HepG2 (cell line): ENCODE measurements around the gene CKAP2. TPM values are rescaled to one million over a fixed set of nuclear protein-coding genes. Genes with fewer than 3 reads are reported as not detected.

Experiments
- BCLAF1 ChIP-seq: fragments of 450-650 bp; IDR thresholded peaks from 2 replicates; pipeline ENCODE4 v1.6.1; 2017; ENCODE audit warnings: mild to moderate bottlenecking
- GLMP ChIP-seq: sonication (generic); formaldehyde crosslinking; IDR thresholded peaks from 2 replicates; pipeline ENCODE4 v1.9.0; 2021; ENCODE audit warnings: missing genetic modification reagents, mild to moderate bottlenecking, borderline replicate concordance
- KAT7 ChIP-seq: IDR thresholded peaks from 2 replicates; pipeline ENCODE4 v1.6.1; 2018; ENCODE audit warnings: borderline replicate concordance, missing compliant biosample characterization
- NFAT5 ChIP-seq: sonication (generic); formaldehyde crosslinking; IDR thresholded peaks from 2 replicates; pipeline ENCODE4 v1.4.0; 2020; ENCODE audit warnings: missing genetic modification reagents
- ONECUT2 ChIP-seq: sonication (generic); formaldehyde crosslinking; IDR thresholded peaks from 2 replicates; pipeline ENCODE4 v1.4.0; 2020; ENCODE audit warnings: missing genetic modification reagents
- ZBTB2 ChIP-seq: sonication (generic); formaldehyde crosslinking; IDR thresholded peaks from 2 replicates; pipeline ENCODE4 v1.8.0; 2022; ENCODE audit warnings: low read depth, missing genetic modification reagents
- ZBTB39 ChIP-seq: sonication (generic); formaldehyde crosslinking; IDR thresholded peaks from 2 replicates; pipeline ENCODE4 v1.5.0; 2020; ENCODE audit warnings: missing genetic modification reagents
- ZHX1 ChIP-seq: sonication (generic); formaldehyde crosslinking; IDR thresholded peaks from 2 replicates; pipeline ENCODE4 v1.8.1; 2022; ENCODE audit warnings: low read depth, mild to moderate bottlenecking, missing genetic modification reagents
- ZNF274 ChIP-seq: sonication (generic); formaldehyde crosslinking; IDR thresholded peaks from 2 replicates; pipeline ENCODE4 v1.5.1; 2020; ENCODE audit warnings: mild to moderate bottlenecking, missing genetic modification reagents
- ZNF530 ChIP-seq: sonication (generic); formaldehyde crosslinking; IDR thresholded peaks from 2 replicates; pipeline ENCODE4 v1.5.0; 2020; ENCODE audit warnings: low read depth, mild to moderate bottlenecking, missing genetic modification reagents
- ZNF616 ChIP-seq: sonication (generic); formaldehyde crosslinking; IDR thresholded peaks from 2 replicates; pipeline ENCODE4 v1.5.0; 2020; ENCODE audit warnings: low read depth, mild to moderate bottlenecking, missing genetic modification reagents
- ZNF839 ChIP-seq: sonication (generic); formaldehyde crosslinking; IDR thresholded peaks from 2 replicates; pipeline ENCODE4 v1.4.0; 2020; ENCODE audit warnings: missing genetic modification reagents, mild to moderate bottlenecking, borderline replicate concordance
- polyA plus RNA-seq, 8 experiments: library from polyadenylated mRNA; depleted of rRNA in 3 of 8; stranded (reverse) in 7 of 8; unstranded in 1 of 8; fragments of >200 nt; fragmentation: Illumina TruSeq in 4 of 8; extraction: Trizol in 4 of 8; gene quantifications; 2 replicates each; pipeline versions ENCODE4 v1.2.1 to v1.2.3, GENCODE V29; 2011 to 2016; ENCODE audit warnings: low read depth in 4 of 8, missing spikeins in 1 of 8, mixed read lengths in 1 of 8; ENCODE audit not compliant: insufficient read depth in 1 of 8
- total RNA-seq, 5 experiments: library from RNA; depleted of rRNA; stranded (reverse); fragments of >200 nt; fragmentation: Illumina TruSeq; extraction: Trizol; gene quantifications; 2 replicates each; pipeline ENCODE4 v1.2.3, GENCODE V29; 2016; ENCODE audit warnings: low read depth in 1 of 5

CKAP2 gene
- total and polyA plus RNA-seq, 2 of the 13 experiments (the other 11 are each of a cell fraction or from before 2014, with no cell fraction given), result 6.7 to 40.3 TPM

- 0 out of 2 replicates have a peak, but pooled peaks have one; percentile 42 for TF ChIP-seq NFAT5
- no peak for TF ChIP-seq ZBTB39 (CRISPR knock-in tag)
- TF ChIP-seq ONECUT2 (CRISPR knock-in tag), result no peak
- TF ChIP-seq ZNF274 (CRISPR knock-in tag), result no peak
- no peak for TF ChIP-seq GLMP (CRISPR knock-in tag)
- TF ChIP-seq ZNF530 (CRISPR knock-in tag), result no peak
- no peak for TF ChIP-seq BCLAF1
- no peak for TF ChIP-seq ZBTB2 (CRISPR knock-in tag)
- no peak for TF ChIP-seq ZHX1 (CRISPR knock-in tag)
- TF ChIP-seq KAT7 (CRISPR knock-in tag), result 0 out of 2 replicates have a peak, but pooled peaks have one; percentile 42
- no peak for TF ChIP-seq ZNF616
- TF ChIP-seq ZNF839 (CRISPR knock-in tag), result no peak
These were observed 381 bp downstream of the CKAP2 start (continued) for GRCh38 chr13:52455677-52456041.
